NOMO-1 treated with DMSO at 0.1 percent for 48 hours (cell line): Measurements from ENCODE around the gene TNFRSF1A.

Experiments
- DNase-seq: peaks from one replicate; lab custom pipeline; 2025; ENCODE audit not compliant: unreplicated experiment; lab: John Stamatoyannopoulos, UW

TNFRSF1A gene

GRCh38 chr12:6374786-6375160, 32.9 kb upstream of the TNFRSF1A start:
- no peak for DNase-seq

DNA sequence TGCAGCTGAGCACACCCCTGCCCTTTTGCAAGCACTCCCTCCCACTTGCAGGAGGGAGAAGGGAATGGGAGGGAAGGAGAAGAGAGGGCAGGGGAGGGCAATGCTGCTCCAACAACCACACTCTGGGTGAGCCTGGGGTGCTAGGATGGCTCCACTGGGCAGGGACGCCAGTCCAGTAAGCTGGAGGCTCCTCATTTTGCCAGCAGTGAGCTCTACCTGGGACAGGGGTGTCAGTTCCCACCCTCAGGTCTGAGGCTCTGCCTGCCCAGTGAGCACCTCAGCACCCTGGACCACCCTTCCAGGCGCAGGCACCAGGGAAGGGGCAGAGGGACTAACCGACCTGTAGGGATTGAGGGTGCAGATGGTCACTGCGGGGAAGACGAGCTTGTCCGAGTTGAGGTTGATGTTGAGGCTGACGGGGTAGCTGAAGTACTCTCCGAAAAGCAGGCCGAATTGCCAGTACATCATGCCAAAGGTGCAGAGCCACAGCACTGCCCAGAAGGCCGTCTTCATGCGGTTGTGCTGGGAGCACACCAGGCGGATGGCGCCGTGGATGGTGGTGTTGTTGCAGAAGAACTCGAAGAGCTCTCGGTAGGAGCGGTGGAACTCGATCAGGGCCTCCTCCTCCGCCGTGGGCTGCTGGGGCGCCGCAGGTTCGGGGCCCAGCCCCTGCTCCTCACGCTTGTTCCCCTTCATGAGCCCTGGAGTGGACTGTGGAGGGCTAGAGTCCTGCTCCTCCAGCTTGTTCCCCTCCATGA, 32.3 kb upstream of the TNFRSF1A start:
- no peak for DNase-seq

DNA sequence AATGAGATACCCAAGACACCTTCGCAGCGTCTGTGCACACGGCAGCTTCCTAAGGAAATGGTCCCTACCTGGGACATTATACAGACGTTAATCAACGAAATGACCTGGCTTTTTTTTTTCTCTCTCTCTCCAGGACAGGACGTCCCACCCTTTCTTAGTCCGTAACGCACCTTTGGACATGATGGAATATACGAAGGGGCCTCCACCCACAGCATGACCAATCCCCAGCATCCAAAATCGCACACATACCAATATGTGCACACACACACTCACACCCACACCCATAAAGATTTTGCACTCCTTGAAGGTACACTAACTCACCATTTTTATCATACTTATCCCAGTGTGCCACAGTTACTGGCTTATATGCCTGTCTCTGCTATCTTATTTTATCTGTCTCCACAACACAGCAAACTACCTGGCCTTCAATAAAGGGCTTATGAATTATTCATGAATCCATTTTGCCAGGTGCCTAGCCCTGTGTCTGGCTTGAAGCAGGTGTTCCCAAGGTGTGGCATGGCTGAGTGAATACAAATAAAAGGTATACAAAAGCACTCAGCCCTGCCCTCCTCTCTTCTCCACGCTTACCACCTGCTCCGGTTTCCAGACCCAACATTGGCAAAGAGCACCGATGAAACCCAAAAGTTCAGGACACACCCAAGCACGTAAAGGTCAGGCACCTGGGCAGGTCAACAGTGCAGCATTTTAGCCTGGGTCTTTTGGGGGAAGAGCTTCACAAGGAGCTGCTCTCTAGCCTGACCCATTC, 31.3 kb upstream of the TNFRSF1A start:
- no peak for DNase-seq

GRCh38 chr12:6372403-6373003, 30.6 kb upstream of the TNFRSF1A start:
- peak; percentile 57 for DNase-seq

- no peak for DNase-seq
These were observed 29.3 kb upstream of the TNFRSF1A start for GRCh38 chr12:6370994-6371754.

- DNase-seq = no peak
These were observed 28.7 kb upstream of the TNFRSF1A start for GRCh38 chr12:6370576-6370935.

GRCh38 chr12:6369916-6370575, 28.2 kb upstream of the TNFRSF1A start:
- no peak for DNase-seq

GRCh38 chr12:6368906-6369525, 27.1 kb upstream of the TNFRSF1A start:
- no peak for DNase-seq

GRCh38 chr12:6367969-6368892, 26.4 kb upstream of the TNFRSF1A start:
- DNase-seq = peak; percentile 81

DNA sequence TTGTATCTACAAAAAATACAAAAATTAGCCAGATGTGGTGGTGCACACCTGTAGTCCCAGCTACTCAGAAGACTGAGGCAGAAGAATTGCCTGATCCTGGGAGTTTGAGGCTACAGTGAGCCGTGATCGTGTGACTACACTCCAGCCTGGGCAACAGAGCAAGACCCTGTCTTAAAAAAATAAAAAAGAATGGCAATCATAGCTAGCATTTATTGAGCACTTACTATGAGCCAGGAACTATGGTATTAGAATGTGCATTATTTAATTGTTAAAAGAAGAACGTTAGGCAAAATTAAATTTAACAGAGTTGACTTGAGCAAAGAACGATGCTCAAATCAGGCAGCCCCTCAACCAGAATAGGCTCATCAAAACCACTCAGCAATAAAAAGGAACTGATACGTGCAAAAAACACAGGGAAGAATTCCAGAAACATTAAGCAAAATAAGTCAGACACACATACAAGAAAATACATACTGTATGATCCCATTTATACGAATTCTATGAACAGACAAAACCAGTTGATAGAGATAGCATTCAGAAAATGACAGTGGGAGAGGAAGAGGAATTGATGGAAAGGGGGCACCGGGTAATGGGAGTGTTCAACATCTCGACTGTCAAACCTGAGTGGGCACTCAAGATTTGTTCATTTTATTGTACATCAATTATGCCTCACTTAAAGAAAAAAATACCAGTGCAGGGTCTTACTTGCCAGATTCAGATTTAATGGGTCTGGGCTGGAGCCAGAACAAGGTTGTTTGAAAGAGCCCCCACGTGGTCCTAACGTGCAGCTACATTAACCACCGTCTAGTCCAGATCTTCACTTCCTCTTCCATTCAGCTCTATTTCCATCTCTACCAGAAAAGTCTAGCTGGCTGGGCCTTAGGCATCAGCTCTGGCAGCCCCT, 25.4 kb upstream of the TNFRSF1A start:
- DNase-seq = peak; percentile 94

DNA sequence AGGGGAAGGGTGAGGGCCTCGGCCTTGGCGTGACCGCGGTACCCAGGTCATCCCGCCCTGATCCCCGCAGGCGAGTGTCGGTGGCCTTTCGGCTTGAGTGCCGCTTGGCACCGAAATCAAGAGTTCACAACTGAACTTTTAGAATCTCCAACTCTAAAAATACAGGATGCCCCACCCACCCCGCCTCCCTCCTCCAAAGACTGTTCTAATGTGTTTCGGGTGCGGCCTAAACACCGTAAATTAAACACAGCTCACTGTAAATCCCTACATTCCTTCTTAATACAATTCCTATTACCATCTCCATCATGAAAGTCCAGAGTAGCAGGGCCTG, 22.1 kb upstream of the TNFRSF1A start:
- DNase-seq = no peak

- DNase-seq = peak; percentile 54
These were observed 21.6 kb upstream of the TNFRSF1A start for GRCh38 chr12:6363330-6364043.

DNA sequence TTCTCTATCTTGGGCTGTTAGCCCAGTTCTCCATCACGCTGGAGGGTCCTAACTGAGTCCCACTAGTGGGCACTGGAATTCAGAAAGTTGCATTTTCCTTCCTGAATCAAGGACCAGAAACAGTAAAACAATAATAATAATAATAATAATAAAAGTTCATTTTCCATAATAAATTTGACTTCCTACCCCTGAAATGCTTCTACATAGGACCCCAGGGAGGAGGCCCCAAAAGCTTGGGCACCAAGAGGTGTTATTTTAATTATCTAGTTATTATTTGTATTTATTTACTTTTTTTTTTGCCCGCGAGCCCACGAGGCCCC, 21.1 kb upstream of the TNFRSF1A start:
- no peak for DNase-seq

GRCh38 chr12:6362403-6362802, 20.5 kb upstream of the TNFRSF1A start:
- no peak for DNase-seq

- DNase-seq = no peak
These were observed 20.0 kb upstream of the TNFRSF1A start for GRCh38 chr12:6361834-6362233.

GRCh38 chr12:6360578-6361490, 19.0 kb upstream of the TNFRSF1A start:
- DNase-seq = no peak

DNA sequence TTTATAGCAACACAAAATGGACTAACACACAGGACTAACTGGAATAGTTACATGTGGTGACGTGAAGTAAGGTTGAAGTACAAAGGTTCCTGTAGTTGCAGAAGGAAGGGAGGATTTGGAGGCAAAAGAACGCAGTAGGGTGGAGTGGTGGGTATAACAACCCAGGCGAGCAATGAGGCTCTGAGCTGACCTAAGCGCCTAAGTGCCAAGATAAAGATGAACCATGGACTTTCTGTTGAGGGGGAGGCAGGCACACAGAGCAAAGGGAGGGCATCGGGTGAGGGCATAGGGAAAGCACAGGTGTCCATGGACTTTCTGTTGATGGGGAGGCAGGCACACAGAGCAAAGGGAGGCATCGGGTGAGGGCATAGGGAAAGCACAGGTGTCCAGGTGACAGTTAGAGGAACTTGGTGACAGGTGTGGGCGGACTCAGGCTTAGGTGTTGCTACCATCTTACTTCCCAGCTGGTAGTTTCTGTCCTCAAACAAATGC, 18.2 kb upstream of the TNFRSF1A start:
- DNase-seq = no peak
